Neural cell (in vitro differentiated cells): ENCODE measurements around the gene MXD3. TPM values are rescaled to one million over a fixed set of nuclear protein-coding genes. Genes with fewer than 3 reads are reported as not detected.

Experiments used
- H2AFZ ChIP-seq: fragments of 200-600, 300-800 bp; sonication (generic), shearing (Covaris generic); 2 replicates; pipeline ENCODE4 v1.6.0; 2014; ENCODE audit warnings: low read depth, mild to moderate bottlenecking, antibody characterized with exemption, low read length, moderate library complexity
- H3F3A ChIP-seq: fragments of 200-600 bp; shearing (Covaris generic); 2 replicates; pipeline ENCODE4 v1.6.1; 2016; ENCODE audit warnings: mild to moderate bottlenecking, moderate library complexity, mixed read lengths, antibody characterized with exemption, low read length; ENCODE audit not compliant: insufficient read depth, poor library complexity, severe bottlenecking
- H3K27ac ChIP-seq: fragments of 200-600, 300-800 bp; sonication (generic), shearing (Covaris generic); 2 replicates; pipeline ENCODE4 v1.5.1; 2014; ENCODE audit warnings: mild to moderate bottlenecking, low read length, moderate library complexity
- H3K27me3 ChIP-seq: fragments of 300-800, 200-600 bp; sonication (generic), shearing (Covaris generic); 2 replicates; pipeline ENCODE4 v1.6.0; 2014; ENCODE audit warnings: mild to moderate bottlenecking, low read depth, low read length, moderate library complexity; ENCODE audit not compliant: insufficient read depth
- H3K36me3 ChIP-seq: fragments of 300-800, 200-600 bp; sonication (generic), shearing (Covaris generic); 2 replicates; pipeline ENCODE4 v1.5.1; 2014; ENCODE audit warnings: mild to moderate bottlenecking, antibody characterized with exemption, low read length, moderate library complexity; ENCODE audit not compliant: insufficient read depth
- H3K4me2 ChIP-seq: fragments of 300-800, 200-600 bp; sonication (generic), shearing (Covaris generic); 2 replicates; pipeline ENCODE4 v1.6.0; 2014; ENCODE audit warnings: mild to moderate bottlenecking, low read length
- H3K4me3 ChIP-seq: fragments of 300-800, 200-600 bp; sonication (generic), shearing (Covaris generic); 2 replicates; pipeline ENCODE4 v1.5.1; 2014; ENCODE audit warnings: mild to moderate bottlenecking, low read length, moderate library complexity
- H3K79me2 ChIP-seq: fragments of 200-600 bp; shearing (Covaris generic); replicated peaks from 2 replicates; pipeline ENCODE4 v1.6.0; 2014; ENCODE audit warnings: mild to moderate bottlenecking, low read length, moderate library complexity; ENCODE audit not compliant: insufficient read depth
- H3K9ac ChIP-seq: fragments of 300-800, 200-600 bp; sonication (generic), shearing (Covaris generic); 2 replicates; pipeline ENCODE4 v1.6.1; 2016; ENCODE audit warnings: mild to moderate bottlenecking, low read length, mixed read lengths
- H3K9me2 ChIP-seq: fragments of 200-600 bp; shearing (Covaris generic); 2 replicates; pipeline ENCODE4 v1.6.1; 2016; ENCODE audit warnings: mild to moderate bottlenecking, low read length, mixed read lengths; ENCODE audit not compliant: insufficient read depth
- H3K9me3 ChIP-seq: fragments of 200-600, 300-800 bp; sonication (generic), shearing (Covaris generic); 2 replicates; pipeline ENCODE4 v1.6.1; 2016; ENCODE audit warnings: mild to moderate bottlenecking, mixed run types, low read length, moderate library complexity, mixed read lengths
- H4K20me1 ChIP-seq: fragments of 200-600 bp; shearing (Covaris generic); 2 replicates; pipeline ENCODE4 v1.6.1; 2016; ENCODE audit warnings: mild to moderate bottlenecking, mixed run types; ENCODE audit not compliant: insufficient read depth
- EP300 ChIP-seq: fragments of 450-650 bp; conservative IDR thresholded peaks from 2 replicates; pipeline ENCODE4 v1.6.1; 2014; ENCODE audit warnings: antibody characterized with exemption, mild to moderate bottlenecking, moderate library complexity; ENCODE audit not compliant: poor library complexity, severe bottlenecking
- EZH2 ChIP-seq: fragments of 200-600, 300-800 bp; shearing (Covaris generic), sonication (generic); IDR thresholded peaks from 2 replicates; pipeline ENCODE4 v1.6.1; 2014; ENCODE audit warnings: antibody characterized with exemption, low read length, borderline replicate concordance, mild to moderate bottlenecking; ENCODE audit not compliant: insufficient read depth, poor library complexity, severe bottlenecking
- MXI1 ChIP-seq: fragments of 450-650 bp; conservative IDR thresholded peaks from 2 replicates; pipeline ENCODE4 v1.6.1; 2014; ENCODE audit warnings: antibody characterized with exemption, mild to moderate bottlenecking; ENCODE audit not compliant: poor library complexity, severe bottlenecking
- POLR2AphosphoS5 ChIP-seq: IDR thresholded peaks from 2 replicates; pipeline ENCODE4 v1.6.1; 2012
- RAD21 ChIP-seq: fragments of 450-650 bp; conservative IDR thresholded peaks from 2 replicates; pipeline ENCODE4 v1.6.1; 2014; ENCODE audit warnings: antibody characterized with exemption, mild to moderate bottlenecking, moderate library complexity
- SMC3 ChIP-seq: fragments of 450-650 bp; conservative IDR thresholded peaks from 2 replicates; pipeline ENCODE4 v1.6.1; 2014; ENCODE audit warnings: antibody characterized with exemption, mild to moderate bottlenecking, moderate library complexity; ENCODE audit not compliant: poor library complexity
- TAF1 ChIP-seq: IDR thresholded peaks from 2 replicates; pipeline ENCODE4 v1.6.1; 2012; ENCODE audit warnings: low read depth
- polyA plus RNA-seq: library from polyadenylated mRNA; depleted of rRNA; stranded (reverse); fragments of >200 nt; gene quantifications from 2 replicates; pipeline ENCODE4 v1.2.3, GENCODE V29; 2014
- TF ChIP-seq, protein P1 (sequence below): IDR thresholded peaks from 2 replicates; pipeline ENCODE4 v1.6.1; 2012; ENCODE audit warnings: borderline replicate concordance
- TF ChIP-seq, protein P2 (sequence below): fragments of 450-650 bp; IDR thresholded peaks from 2 replicates; pipeline ENCODE4 v1.5.1; 2014; ENCODE audit warnings: antibody characterized with exemption, mild to moderate bottlenecking, moderate library complexity; ENCODE audit not compliant: poor library complexity, severe bottlenecking

The MXD3 gene
- polyA plus RNA-seq, 1 donor from 2014 or later: 9.3 TPM

GRCh38 chr5:177294632-177295031, 17.1 kb downstream of the MXD3 start:
- no peak overlapping the region for H3K4me3 ChIP-seq
- no peak overlapping the region for H3K27ac ChIP-seq
- H3K27me3 ChIP-seq: no peaks in the 10 kb centered on the region
- H3K4me2 ChIP-seq: no peak overlapping the region
- no peaks in the 10 kb centered on the region for H3K9me2 ChIP-seq
- H4K20me1 ChIP-seq: no peaks in the 10 kb centered on the region
- no peaks in the 10 kb centered on the region for H3K9me3 ChIP-seq
- TF ChIP-seq, protein P1, sequence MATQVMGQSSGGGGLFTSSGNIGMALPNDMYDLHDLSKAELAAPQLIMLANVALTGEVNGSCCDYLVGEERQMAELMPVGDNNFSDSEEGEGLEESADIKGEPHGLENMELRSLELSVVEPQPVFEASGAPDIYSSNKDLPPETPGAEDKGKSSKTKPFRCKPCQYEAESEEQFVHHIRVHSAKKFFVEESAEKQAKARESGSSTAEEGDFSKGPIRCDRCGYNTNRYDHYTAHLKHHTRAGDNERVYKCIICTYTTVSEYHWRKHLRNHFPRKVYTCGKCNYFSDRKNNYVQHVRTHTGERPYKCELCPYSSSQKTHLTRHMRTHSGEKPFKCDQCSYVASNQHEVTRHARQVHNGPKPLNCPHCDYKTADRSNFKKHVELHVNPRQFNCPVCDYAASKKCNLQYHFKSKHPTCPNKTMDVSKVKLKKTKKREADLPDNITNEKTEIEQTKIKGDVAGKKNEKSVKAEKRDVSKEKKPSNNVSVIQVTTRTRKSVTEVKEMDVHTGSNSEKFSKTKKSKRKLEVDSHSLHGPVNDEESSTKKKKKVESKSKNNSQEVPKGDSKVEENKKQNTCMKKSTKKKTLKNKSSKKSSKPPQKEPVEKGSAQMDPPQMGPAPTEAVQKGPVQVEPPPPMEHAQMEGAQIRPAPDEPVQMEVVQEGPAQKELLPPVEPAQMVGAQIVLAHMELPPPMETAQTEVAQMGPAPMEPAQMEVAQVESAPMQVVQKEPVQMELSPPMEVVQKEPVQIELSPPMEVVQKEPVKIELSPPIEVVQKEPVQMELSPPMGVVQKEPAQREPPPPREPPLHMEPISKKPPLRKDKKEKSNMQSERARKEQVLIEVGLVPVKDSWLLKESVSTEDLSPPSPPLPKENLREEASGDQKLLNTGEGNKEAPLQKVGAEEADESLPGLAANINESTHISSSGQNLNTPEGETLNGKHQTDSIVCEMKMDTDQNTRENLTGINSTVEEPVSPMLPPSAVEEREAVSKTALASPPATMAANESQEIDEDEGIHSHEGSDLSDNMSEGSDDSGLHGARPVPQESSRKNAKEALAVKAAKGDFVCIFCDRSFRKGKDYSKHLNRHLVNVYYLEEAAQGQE: no peak
- TF ChIP-seq POLR2AphosphoS5: no peak
- no peak for TF ChIP-seq EP300
- TF ChIP-seq TAF1: no peak
- no peak for TF ChIP-seq EZH2
- TF ChIP-seq SMC3: no peak
- TF ChIP-seq, protein P2, sequence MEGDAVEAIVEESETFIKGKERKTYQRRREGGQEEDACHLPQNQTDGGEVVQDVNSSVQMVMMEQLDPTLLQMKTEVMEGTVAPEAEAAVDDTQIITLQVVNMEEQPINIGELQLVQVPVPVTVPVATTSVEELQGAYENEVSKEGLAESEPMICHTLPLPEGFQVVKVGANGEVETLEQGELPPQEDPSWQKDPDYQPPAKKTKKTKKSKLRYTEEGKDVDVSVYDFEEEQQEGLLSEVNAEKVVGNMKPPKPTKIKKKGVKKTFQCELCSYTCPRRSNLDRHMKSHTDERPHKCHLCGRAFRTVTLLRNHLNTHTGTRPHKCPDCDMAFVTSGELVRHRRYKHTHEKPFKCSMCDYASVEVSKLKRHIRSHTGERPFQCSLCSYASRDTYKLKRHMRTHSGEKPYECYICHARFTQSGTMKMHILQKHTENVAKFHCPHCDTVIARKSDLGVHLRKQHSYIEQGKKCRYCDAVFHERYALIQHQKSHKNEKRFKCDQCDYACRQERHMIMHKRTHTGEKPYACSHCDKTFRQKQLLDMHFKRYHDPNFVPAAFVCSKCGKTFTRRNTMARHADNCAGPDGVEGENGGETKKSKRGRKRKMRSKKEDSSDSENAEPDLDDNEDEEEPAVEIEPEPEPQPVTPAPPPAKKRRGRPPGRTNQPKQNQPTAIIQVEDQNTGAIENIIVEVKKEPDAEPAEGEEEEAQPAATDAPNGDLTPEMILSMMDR: no peak
- TF ChIP-seq MXI1: no peak
- TF ChIP-seq RAD21: no peak
- no peak overlapping the region for H3K9ac ChIP-seq
- no peak overlapping the region for H2AFZ ChIP-seq
- H3F3A ChIP-seq: no peaks in the 10 kb centered on the region
- no peaks in the 10 kb centered on the region for H3K79me2 ChIP-seq
- H3K36me3 ChIP-seq: no peaks in the 10 kb centered on the region

DNA sequence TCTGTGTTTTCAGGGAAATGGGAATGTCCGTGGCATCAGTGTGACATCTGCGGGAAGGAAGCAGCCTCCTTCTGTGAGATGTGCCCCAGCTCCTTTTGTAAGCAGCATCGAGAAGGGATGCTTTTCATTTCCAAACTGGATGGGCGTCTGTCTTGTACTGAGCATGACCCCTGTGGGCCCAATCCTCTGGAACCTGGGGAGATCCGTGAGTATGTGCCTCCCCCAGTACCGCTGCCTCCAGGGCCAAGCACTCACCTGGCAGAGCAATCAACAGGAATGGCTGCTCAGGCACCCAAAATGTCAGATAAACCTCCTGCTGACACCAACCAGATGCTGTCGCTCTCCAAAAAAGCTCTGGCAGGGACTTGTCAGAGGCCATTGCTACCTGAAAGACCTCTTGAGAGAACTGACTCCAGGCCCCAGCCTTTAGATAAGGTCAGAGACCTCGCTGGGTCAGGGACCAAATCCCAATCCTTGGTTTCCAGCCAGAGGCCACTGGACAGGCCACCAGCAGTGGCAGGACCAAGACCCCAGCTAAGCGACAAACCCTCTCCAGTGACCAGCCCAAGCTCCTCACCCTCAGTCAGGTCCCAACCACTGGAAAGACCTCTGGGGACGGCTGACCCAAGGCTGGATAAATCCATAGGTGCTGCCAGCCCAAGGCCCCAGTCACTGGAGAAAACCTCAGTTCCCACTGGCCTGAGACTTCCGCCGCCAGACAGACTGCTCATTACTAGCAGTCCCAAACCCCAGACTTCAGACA, 17.7 kb downstream of the MXD3 start:
- H2AFZ ChIP-seq: no peak overlapping the region
- H3K9me2 ChIP-seq: no peaks in the 10 kb centered on the region
- TF ChIP-seq EP300 (no peak), SMC3 (no peak), MXI1 (no peak), POLR2AphosphoS5 (no peak), EZH2 (no peak), TAF1 (no peak)
- TF ChIP-seq, protein P2: no peak
- TF ChIP-seq, protein P1: no peak
- no peaks in the 10 kb centered on the region for H4K20me1 ChIP-seq
- H3K79me2 ChIP-seq: no peaks in the 10 kb centered on the region
- no peaks in the 10 kb centered on the region for H3K36me3 ChIP-seq
- H3K9ac ChIP-seq: no peak overlapping the region
- no peak overlapping the region for H3K4me3 ChIP-seq
- no peak overlapping the region for H3K27ac ChIP-seq
- no peaks in the 10 kb centered on the region for H3F3A ChIP-seq
- H3K9me3 ChIP-seq: no peaks in the 10 kb centered on the region
- H3K4me2 ChIP-seq: no peak overlapping the region
- H3K27me3 ChIP-seq: no peaks in the 10 kb centered on the region
